Activated CD4-positive, alpha-beta T cell treated with anti-CD3 and anti-CD28 coated beads for 24 hours (primary cell): Measurements from ENCODE around the gene TRMT112.
A peak's percentile ranks its signal among the peaks of the same experiment; 100 is the strongest.

Source experiments
- DNase-seq, 2 donors: peaks; one replicate each; pipeline ENCODE4 v3.0.0-alpha.2; 2020; ENCODE audit warnings: low read depth in 2 of 2

Gene TRMT112

DNA sequence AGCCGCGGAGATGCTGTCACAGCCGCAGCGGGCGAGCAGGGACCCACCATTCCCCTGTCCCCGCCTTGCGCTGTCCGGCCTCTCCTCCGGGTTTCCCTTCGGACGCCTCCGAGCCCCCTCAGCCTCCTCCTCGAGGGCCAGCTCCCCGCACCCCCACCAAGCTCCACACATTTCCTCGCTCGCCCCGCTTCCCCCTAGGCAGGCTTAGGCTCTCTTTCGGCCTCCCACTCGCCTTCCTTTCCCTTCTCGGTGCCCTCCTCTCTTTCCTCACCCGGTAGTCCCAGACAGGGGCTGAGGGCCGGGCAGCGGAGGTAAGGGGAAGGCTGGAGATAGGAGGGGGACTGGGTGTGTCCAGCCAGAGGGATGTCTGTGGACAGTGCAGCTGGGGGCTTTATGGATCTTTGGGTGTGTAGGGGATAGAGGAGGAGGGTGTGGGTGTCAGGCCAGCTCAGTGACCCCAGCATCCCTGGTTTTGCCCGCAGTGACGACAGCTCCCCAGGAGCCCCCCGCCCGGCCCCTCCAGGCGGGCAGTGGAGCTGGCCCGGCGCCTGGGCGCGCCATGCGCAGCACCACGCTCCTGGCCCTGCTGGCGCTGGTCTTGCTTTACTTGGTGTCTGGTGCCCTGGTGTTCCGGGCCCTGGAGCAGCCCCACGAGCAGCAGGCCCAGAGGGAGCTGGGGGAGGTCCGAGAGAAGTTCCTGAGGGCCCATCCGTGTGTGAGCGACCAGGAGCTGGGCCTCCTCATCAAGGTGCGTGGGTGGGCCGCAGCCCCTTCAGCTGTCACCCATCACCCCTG is 24.7 kb downstream of the TRMT112 start:
- DNase-seq, result no peak

DNA sequence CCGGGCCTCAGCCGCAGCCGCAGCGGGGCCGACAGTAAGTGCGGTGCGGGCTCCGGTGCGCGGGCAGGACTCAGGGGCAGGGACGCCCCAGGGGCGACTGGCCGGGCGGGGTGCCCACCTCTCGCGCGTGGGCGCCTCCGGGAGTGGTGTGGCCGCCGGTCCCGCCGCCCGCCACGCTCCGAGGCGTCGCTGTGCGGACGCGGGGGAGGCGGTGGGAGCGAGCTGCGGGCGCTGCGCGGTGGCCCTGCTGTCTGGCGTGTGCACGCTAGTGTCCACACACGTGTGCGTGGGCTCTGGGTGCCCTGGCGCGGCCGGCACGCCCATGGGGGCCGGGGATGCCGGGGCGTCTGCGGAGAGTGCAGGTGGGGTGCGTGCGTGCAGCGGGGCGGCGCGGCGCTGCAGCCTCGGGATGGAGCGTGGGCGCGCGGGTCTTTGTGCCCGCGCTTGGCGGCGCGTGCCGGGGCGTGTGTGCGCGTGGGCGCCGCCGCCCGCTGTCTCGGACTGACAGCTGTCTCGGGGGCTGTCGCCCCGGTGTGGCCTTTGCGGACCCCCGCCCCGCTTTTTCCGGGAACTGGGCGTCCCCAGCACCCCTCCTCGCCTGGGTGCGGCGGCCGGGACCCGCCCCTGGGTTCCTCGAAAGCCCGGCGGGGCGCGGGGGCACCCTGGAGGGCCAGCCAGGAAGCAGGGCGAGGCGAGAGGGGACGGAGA is 25.5 kb downstream of the TRMT112 start:
- DNase-seq, result no peak

DNA sequence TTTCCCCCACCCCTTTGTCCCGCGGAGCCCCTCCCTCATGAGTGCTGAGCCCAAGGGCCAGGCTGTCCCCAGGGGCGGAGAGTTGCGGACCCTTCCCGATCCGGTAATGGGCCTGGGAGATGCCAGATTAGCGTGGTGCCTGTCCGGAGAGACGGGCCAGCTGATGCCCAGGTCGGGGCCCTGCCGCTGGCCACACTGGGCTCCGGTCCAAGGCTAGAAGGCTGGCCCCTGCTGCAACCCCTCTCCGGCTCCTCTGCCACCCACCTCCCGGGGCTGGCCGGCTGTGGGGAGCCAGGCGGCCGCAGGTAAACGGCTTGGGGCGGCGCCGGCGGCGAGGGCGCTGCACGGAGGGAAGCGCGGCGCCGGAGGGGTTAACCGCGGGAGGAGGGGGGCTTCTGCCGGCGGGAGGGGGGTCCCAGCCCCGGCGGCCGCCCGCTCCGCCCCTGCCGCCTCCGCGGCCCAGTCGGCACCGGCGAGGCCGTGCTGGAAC is 26.1 kb downstream of the TRMT112 start, which contains the start of gene KCNK4:
KCNK4 (plus strand) TSS at position 41 of the 490 bp plus-strand sequence. CDS start 1,717 bp downstream, outside the sequence.
- no peak for DNase-seq

DNA sequence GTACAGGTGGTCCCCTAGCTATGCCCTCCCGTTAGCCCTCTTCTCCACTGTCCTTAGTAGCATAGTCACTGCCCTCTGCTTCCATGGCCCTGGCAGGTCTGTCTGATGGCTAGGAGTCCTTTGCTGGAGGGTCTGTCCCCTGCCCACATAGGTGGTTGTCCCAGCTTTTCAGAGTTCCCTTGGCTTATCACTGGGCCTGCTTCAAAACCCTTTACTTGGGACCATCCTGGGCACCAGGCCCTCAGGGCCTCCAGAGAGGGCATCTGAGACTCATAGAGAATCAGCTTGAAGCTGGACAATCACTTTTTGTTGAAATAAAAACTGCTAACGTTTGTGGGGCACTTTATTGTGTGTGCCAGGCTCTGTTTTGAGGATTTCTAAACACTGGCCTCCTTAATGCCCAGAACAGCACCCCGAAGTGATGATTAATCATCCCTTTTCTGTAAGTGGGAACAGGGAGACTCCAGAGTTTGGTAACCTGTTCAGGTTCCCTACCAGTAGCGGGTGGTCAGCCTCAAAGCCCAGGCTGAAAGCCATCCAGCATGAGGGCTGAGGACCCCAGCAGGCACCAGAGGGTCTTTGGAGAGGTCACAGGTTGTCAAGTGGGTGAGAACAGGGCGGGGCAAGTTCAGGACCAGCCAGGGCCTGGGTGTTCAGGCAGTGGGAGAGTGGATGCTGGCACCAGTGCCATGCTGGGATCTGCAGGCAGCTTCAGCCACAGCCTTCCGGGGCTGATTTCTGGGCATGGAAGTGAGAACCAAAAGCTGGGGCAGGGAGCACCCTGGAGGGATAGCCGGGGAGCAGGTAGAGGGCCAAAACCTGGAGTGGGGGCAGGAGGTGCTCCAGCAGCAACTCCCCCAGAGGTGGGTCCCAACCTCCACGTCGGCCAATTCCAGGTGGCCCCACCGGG is 26.8 kb downstream of the TRMT112 start:
- no peak for DNase-seq

DNA sequence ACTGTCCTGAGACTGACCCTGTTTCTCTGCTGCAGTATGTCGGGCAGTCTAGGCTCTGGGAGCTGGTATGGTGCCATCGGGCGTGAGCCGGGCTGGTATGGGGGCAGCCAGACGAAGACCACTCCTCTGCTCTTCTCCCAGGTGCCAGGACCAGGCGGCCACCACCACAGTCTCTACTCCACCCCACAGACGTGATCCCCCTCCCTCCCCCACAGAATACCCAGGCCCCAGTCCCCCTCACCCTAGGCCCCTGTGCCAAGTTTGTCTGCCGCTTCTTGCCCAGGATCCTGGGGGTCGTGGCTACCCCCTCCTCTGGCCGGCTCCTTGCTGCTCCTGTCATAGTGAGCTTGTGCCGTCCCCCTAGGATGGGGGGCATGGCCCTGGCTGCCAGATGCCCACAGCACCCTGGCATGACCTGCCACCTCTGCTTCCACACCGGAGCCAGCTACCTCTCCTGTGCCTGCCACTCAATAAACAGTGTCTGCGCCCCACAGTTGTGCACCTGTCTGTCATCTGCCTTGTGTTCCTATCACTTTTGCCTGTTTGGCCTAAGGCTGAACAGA is 28.3 kb downstream of the TRMT112 start:
- no peak for DNase-seq

DNA sequence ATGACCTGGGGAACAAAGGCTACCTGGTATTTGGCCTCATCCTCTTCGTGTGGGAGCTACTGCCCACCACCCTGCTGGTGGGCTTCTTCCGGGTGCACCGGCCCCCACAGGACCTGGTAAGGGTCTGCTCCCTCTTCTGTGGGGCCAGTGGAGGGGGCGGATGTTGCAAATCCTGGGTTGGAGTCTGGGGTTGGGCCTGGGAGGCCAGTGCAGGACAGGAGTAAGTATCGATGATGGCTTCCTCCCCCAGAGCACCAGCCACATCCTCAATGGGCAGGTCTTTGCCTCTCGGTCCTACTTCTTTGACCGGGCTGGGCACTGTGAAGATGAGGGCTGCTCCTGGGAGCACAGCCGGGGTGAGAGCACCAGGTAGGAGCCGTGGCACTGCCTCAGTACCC is 29.0 kb downstream of the TRMT112 start:
- no peak for DNase-seq

DNA sequence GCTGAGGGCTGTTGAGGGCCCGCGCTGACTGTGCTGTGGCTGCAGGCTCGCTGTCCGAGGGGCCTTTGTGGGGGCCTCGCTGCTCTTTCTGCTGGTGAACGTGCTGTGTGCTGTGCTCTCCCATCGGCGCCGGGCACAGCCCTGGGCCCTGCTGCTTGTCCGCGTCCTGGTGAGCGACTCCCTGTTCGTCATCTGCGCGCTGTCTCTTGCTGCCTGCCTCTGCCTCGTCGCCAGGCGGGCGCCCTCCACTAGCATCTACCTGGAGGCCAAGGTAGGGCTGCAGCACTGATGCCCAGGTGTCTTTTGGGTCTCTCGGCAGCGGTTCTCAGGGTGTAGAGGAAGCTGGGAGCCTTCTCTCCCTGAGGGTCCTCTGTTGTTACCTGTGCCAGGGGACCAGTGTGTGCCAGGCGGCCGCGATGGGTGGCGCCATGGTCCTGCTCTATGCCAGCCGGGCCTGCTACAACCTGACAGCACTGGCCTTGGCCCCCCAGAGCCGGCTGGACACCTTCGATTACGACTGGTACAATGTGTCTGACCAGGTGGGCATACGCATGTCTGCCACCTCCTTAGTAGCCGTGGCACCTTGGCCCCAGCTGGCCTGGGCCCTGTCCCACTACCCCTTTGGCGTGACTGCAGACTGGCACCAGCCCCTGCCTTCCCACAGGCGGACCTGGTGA is 29.5 kb downstream of the TRMT112 start:
- no peak for DNase-seq

DNA sequence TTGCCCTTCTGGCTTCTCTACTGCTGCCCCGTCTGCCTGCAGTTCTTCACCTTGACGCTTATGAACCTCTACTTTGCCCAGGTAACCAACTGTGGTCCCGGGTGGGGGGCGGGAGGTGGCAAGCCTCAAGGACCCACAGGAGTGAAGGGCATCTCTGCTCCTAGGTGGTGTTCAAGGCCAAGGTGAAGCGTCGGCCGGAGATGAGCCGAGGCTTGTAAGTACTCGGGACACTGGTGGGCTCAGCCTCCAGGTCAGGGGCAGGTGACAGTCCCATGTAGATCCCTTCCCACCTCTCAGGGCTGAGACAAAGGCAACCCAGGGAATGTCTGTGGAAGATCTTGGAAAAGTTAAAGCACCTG is 30.6 kb downstream of the TRMT112 start:
- DNase-seq, result no peak

DNA sequence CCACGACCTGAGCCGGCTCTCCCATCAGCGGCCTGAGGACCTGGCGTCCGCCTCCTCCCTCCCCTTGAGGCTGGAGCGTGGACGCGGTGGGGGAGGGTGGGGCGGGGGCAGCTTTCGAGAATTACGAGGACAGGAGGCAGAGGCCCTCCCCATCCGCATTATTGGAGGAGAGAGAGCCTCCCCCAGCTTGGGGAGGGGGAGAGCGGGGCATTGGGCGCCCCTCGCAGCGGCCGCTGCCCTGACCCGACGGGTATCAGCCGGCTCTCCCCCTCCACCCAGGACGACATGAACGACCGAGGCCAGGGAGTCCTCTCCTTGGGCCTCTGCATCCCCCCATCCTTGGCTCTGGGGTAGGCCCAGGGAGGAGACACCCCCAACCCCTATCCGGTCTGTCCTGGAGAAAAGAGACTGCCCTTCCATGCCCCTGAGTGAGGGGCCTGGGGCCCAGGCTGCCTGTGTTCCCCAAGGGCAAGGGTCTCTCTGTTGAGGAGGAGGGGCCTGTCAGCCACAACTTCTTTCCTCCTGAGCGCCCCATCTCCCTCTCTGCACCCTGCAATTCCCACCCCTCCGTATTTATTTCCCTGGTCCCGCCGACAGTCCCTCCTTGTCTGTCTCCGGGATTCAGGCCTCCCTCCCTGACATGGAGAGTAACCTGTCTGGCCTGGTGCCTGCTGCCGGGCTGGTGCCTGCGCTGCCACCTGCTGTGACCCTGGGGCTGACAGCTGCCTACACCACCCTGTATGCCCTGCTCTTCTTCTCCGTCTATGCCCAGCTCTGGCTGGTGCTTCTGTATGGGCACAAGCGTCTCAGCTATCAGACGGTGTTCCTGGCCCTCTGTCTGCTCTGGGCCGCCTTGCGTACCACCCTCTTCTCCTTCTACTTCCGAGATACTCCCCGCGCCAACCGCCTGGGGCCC is 31.2 kb downstream of the TRMT112 start:
- no peak for DNase-seq

DNA sequence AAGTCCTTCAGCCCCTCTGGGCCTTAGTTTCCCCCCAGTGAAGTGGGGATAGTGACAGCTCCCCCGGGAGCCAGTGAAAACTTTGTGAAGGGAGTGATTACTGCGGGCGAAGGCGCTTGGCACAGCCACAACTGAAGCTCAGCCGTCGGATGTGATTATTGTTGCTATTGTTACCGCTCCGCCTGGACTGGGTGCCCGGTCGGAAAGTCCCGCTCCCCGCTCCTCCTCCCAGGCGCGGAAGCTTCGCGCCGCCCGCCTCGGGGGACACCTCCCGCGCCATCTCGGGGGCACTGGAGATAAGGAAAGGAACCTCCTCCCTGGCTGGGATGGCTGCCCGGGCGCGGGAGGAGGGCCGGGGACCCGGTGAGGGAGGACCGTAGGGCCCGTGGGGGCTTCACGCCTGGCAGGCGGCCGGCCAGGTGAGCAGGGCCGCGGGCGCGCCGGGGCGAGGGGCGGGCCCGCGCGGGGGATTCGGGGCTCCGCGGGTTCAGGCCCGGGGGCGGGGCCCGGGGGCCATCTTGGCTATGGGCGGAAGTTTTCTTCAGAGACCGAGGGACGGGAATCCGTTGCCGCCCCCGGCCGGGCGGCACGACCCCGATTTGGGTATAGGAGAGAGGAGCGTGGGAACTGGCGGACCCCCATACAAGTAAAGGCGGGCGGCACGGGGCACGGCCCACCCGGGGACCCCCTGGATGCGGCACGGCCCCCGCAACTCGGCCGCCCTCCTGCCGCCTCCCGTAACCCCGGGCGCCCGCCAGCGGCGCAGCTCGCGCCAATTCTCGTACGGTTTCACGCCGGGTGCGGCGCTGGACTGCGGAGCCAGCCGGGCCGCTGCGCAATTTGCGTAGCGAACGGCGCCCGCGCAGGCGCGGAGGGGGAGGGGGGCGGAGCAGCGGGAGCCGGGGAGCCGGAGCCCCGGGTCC is 32.1 kb downstream of the TRMT112 start, which contains the start of gene GPR137:
GPR137 (plus strand) TSS at position 887 of the 923 bp plus-strand sequence. CDS start 677 bp downstream, outside the sequence.
- peak; percentile 82 to 85 for DNase-seq

DNA sequence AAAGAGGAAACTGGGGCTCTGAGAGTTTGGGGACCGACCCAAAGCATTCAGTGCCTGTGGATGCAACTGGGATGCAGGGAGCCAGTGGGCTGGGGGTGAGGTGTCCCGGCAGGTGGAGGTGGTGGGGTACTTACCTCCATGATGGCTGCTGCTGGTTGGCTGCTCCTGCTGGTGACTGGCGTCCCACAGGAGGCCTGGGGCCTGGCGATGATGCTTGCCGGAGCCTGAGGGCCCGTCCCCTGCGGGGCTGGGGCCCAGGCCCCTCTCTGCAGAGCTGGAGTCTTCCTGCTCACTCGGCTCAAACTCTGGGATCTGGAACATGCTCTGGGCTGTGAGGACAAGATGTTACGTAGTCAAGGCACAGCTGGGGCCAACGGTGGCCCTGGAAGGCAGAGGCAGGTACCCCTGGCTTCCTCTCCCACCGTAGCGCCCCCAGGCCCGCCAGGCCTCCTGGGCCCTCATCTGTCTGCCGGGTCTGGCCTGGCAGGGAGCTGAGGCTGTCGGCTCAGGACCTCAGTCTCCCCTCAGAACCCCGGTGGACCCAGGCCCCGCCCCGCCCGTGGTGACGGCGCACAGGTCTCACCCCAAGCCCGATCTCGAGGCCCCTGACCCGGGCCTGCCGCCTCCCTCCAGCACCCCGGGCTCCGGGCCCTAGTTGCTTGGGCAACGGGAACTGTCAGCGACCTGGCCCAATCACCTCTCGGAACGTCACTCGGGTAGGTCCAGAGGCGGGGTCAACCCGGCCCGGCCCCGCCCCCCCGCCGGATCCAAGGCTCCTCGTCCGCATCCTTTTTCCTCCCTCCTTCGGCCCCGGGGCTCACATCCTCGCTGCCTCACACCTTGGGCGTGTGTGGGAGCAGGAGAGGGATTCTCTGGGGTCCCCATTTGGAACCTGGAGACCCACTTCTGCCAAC is 33.1 kb downstream of the TRMT112 start, which contains the start of gene BAD:
BAD (minus strand) TSS at position 618 of the 914 bp plus-strand sequence; CDS start at position 321, 297 bp downstream.
- peak; percentile 90 for DNase-seq

DNA sequence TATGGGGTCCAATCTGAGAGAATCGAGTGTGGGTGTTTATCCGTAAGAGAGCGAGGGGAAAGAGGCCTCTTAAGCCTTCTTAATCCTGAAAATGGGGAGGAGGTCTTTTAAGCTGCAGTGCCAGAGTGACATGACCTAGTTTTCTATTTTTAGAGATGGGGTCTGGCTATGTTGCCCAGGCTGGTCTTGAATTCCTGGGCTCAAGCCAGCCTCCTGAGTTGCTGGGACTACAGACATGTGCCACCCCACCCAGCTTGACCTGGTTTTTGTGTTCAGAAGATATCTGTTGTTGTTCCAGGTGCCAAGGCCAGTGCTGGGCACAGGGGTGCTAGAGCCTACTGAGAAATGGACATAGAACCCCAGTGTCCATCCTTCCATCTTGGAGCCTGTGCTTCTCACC is 34.3 kb downstream of the TRMT112 start:
- no peak for DNase-seq

DNA sequence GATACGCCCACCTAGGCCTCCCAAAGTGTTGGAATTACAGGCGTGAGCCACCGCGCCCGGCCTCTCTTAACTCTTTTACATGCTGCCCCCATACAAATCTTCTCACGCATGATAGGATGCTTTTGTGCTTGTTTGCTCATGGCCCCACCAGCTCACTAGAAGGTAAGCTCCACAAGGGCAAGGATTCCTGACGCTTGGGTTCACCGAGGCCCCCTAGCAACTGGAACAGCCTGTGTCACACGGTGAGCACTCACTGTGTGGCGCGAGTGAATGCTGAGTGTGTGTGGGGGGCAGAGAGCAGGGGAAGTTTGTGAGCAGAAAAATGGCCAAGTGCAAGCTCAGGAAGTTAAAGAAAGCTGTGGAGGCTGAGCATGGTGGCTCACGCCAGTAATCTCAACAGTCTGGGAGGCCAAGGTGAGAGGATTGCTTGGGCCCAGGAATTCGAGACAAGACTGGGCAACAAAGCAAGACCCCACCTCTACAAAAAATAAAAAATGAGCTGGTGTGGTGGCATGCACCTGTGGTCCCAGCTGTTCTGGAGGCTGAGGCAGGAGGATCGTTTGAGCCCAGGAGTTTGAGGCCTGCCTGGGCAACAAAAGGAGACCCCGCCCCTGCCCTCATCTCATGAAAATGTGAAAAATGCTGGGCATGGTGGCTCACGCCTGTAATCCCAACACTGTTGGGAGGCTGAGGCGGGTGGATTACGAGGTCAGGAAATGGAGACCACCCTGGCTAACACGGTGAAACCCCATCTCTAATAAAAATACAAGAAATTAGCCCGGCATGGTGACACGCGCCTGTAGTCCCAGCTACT is 35.2 kb downstream of the TRMT112 start:
- DNase-seq, result no peak

DNA sequence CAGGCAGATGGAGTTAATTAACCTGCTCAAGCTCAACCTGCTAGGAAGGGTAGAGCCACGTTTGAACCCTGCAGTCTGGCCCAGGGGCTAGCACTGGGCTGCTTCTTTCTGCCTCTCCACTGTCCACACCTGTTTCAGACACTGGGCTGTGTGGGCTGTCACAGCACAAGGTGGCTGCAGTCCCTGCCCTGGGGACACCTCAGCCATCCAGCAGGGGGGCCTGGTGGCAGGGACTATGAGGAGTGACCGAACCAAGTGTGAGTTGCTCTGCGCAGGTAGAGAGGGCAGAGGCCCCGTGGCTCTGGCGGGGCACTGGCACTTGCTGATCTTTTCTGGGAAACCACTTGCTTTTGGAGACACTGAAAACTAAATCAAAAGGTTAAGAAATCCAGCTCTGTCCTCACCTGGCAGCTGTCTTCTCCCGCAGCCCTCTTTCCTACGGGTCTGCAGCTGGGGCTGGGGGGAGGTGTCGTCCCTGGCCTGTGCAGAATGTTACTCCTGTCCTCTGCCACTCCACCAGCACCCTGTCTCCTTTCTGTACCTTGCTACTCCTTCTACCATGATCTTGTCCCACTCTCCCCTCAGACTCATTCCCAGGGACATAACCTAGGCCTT is 38.7 kb downstream of the TRMT112 start:
- no peak for DNase-seq

DNA sequence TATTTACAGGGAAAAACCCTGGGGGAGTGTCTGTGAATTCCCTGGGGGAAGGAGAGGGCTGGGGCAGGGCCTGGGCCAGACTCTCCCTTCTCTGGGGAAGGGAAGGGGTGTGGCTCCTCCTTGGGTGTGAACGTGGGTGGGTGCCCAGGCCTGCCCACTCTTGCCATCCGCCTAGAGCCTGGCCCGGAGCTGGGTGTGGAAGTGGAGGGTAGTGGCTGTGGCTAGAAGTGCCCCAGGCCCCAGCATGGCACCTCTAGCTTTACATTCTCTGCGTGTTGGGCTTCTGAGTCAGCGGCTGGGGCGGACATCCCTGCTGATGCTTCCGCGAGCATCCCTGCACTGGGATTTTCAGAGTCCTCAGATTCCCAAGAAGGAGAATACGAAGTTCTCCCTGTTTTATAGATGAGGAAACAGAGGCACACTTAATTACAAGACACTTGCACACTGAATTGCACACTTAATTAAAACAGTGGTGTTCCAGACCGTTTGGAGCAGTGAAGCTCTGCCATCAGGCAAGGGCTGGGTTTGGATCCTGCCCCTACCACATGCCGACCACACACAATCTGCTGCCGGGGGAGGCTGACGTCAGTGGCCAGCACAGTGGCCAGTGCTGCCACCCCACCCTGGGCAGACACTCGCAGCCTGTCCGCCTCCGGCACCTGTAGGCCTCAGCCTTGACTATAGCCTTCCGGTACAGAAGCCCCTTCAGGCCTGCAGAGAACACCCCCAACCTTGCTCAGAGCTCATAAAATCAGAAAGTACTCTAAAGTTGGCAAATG is 40.5 kb downstream of the TRMT112 start:
- DNase-seq, result no peak
